ENCODE measurements around the gene RAB1B.

Gene RAB1B

GRCh38 chr11:66322732-66323427, 54.4 kb downstream of the RAB1B start:
- DNase-seq (ENCODE audit: low read depth): no peak

GRCh38 chr11:66323684-66324083, 55.2 kb downstream of the RAB1B start:
- no peak for DNase-seq (ENCODE audit: low read depth)

DNA sequence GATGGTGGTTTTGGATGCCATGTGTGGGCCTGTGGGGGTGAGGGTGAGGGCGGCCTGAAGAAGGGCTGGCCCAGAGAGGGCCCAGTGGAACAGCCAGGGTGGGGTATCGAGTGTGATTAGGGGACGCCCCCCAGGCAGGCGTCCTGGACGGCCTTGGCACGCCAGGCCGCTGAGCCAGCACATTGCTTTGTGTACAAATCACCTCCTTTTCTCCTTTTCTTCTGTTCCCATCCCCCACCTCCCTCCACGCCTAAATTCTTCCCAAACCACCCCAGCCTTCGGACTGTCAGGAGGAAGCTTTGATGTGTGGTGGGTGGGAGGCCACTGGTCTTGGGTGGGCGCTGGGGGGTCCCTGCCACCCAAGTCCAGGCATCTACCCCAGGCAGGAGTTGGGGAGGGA, 56.2 kb downstream of the RAB1B start:
- DNase-seq (ENCODE audit: low read depth): no peak

GRCh38 chr11:66325263-66325671, 56.8 kb downstream of the RAB1B start:
- no peak for DNase-seq (ENCODE audit: low read depth)

- no peak for DNase-seq (ENCODE audit: low read depth)
Measured at GRCh38 chr11:66326261-66327111, 58.0 kb downstream of the RAB1B start.

Data from stimulated activated CD8-positive, alpha-beta memory T cell treated with anti-CD3 and anti-CD28 coated beads, Interleukin-12 subunit alpha, Interleukin-12 subunit beta, amount 100 ng/mL, for 4 hours (primary cell).